Epithelial cell of esophagus (primary cell): Measurements from ENCODE around the gene LRRC32.

Experiments used
- DNase-seq: peaks from one replicate; pipeline ENCODE4 v3.0.0; 2010; ENCODE audit warnings: low read depth
- H3K4me3 ChIP-seq: 2 replicates; pipeline ENCODE4 v1.5.1; 2011; ENCODE audit warnings: mild to moderate bottlenecking, low read length, control low read depth
- TF ChIP-seq, protein P1 (sequence below): IDR thresholded peaks from 2 replicates; pipeline ENCODE4 v1.5.1; 2011; ENCODE audit warnings: low read depth, mild to moderate bottlenecking, low read length, control low read depth, inconsistent platforms; ENCODE audit not compliant: insufficient read depth; ENCODE audit errors: missing control alignments

Gene LRRC32

DNA sequence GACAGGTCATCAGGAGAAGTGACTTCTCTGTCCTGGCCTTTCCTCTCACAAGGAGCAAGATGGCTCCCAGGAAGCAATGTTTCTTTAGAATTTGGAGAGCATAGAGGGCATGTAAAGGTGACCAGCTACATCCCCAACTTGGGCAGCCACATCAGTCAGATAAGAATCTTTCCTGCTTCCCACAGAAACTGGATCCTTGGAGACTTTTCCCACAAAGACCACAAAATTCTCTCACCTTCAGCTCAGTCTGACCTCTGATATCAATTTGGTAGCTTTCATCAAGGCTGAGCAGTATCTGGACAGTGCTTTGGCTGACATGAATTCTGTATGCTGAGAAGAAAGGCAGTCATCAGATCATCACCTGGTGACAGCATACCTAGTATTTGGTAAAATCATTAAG lies 23.3 kb upstream of the LRRC32 start:
- DNase-seq, result no peak
- H3K4me3 ChIP-seq, result no peak overlapping the region
- TF ChIP-seq, protein P1, sequence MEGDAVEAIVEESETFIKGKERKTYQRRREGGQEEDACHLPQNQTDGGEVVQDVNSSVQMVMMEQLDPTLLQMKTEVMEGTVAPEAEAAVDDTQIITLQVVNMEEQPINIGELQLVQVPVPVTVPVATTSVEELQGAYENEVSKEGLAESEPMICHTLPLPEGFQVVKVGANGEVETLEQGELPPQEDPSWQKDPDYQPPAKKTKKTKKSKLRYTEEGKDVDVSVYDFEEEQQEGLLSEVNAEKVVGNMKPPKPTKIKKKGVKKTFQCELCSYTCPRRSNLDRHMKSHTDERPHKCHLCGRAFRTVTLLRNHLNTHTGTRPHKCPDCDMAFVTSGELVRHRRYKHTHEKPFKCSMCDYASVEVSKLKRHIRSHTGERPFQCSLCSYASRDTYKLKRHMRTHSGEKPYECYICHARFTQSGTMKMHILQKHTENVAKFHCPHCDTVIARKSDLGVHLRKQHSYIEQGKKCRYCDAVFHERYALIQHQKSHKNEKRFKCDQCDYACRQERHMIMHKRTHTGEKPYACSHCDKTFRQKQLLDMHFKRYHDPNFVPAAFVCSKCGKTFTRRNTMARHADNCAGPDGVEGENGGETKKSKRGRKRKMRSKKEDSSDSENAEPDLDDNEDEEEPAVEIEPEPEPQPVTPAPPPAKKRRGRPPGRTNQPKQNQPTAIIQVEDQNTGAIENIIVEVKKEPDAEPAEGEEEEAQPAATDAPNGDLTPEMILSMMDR, result no peak

GRCh38 chr11:76692956-76693355 lies 22.4 kb upstream of the LRRC32 start:
- no peak for DNase-seq
- no peak overlapping the region for H3K4me3 ChIP-seq
- TF ChIP-seq, protein P1, result no peak

GRCh38 chr11:76691655-76692054 lies 21.1 kb upstream of the LRRC32 start:
- TF ChIP-seq, protein P1, result no peak
- DNase-seq, result no peak
- H3K4me3 ChIP-seq, result no peak overlapping the region

GRCh38 chr11:76690736-76691135 lies 20.2 kb upstream of the LRRC32 start:
- peak; percentile 83 for DNase-seq
- TF ChIP-seq, protein P1, result no peak
- no peak overlapping the region for H3K4me3 ChIP-seq

DNA sequence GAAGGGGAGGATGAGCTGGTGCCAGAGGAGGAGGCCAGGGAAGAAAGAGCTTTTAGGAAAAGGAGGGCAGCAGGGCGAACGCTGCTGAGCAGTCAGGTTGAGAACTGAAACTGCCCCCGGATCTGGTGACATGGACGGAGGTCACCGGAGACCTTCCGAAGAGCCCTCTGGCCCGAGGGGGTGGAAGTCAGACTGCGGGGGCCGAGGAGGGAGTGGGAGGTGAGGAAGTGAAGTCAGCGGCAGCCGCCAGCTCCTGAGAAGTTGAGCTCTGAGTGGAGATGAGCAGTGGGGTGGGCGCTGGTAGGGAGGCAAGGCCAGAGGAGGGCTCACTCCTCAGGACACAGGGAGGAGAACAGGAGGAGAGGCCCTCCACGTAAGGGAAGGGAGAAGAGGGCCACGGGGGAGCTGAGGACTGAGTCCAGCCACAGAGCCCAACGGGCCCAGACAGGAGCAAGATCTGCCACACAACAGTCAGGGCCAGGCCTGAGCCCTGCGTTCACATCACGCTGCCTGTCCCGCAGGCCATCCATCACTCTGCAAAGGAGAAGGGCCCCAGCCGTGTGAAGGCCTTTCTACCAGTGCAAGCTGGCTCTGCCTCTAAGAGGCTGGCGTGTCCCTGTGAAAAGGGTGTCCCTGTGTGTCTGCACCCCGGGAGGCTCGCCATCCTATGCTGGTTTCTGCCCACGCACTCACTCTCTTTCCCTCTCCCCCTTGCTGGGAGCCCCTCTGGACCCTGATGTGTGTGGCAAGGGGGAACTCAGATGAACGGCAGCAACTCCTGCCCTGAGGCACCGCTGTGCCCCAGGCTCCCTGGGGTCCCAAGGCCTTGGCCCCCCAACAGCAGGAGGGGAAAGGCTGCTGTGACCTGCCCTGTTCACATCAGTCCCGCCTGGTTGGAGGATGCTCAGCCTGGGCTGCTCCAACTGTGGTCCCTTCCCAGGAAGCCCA lies 19.0 kb upstream of the LRRC32 start:
- TF ChIP-seq, protein P1, result no peak
- no peak overlapping the region for H3K4me3 ChIP-seq

DNA sequence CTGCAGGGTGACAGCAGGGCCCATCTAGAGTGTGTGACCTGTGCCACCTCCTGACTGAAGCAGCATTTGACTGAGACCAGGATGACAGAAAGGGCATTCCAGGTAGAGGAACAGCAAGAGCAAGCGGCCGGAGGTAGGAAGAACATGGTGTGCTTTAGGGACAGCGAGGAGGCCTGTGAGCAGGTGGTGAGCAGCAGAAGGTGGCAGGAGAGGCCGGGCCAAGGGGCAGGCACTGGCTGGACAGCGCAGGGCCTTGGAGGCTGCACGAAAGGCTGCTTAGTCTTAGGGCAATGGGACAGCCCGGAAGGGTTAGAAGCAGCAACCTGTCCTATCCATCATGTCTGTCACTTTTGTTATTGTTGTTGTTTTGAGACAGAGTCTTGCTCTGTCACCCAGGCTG lies 17.6 kb upstream of the LRRC32 start:
- TF ChIP-seq, protein P1, result no peak
- H3K4me3 ChIP-seq, result no peak overlapping the region
- DNase-seq, result no peak

More for the DNA sequence above, 19.0 kb upstream of the LRRC32 start:
- DNase-seq, result no peak
